Measurements from ENCODE around the gene RAPSN.
A peak's percentile ranks its signal among the peaks of the same experiment; 100 is the strongest.
"Not testable (repeated sequence)": the region's sequence is repeated elsewhere in the genome, so short reads cannot be mapped to it uniquely, and the experiment has no call there.

Gene RAPSN

DNA sequence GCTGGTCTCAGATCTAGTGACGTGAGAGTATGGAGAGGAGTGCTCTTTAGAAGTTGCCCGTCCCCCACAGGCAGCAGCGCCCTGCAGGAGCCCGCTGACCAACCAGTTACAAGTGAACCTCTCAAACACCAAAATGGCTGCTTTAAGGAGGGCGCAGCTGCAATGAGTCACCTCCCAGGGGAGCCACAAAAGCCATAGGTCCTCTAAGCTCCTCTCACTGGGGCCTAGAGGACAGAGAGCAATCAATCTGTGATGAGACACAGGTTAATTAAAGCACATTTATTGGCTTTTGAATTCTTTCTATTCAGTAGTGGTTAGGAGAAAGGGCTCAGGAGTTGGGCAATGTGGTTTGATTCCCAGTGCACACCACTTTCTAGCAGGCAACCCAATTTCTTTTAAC, 15.5 kb upstream of the RAPSN start:
- DNase-seq, result peak; percentile 19
- Mint-ChIP-seq H3K27me3 (ENCODE audit: low read depth, poor library complexity) (peaks cover 5% of the 10 kb centered on the region), H3K4me1 (peaks cover 44% of the 10 kb centered on the region), H3K36me3 (ENCODE audit: low read depth) (peaks cover 47% of the 10 kb centered on the region), H3K4me3 (no peak overlapping the region), H3K27ac (peak overlapping the region; percentile 32), H3K9me3 (no peaks in the 10 kb centered on the region)
- TF ChIP-seq, protein P1, sequence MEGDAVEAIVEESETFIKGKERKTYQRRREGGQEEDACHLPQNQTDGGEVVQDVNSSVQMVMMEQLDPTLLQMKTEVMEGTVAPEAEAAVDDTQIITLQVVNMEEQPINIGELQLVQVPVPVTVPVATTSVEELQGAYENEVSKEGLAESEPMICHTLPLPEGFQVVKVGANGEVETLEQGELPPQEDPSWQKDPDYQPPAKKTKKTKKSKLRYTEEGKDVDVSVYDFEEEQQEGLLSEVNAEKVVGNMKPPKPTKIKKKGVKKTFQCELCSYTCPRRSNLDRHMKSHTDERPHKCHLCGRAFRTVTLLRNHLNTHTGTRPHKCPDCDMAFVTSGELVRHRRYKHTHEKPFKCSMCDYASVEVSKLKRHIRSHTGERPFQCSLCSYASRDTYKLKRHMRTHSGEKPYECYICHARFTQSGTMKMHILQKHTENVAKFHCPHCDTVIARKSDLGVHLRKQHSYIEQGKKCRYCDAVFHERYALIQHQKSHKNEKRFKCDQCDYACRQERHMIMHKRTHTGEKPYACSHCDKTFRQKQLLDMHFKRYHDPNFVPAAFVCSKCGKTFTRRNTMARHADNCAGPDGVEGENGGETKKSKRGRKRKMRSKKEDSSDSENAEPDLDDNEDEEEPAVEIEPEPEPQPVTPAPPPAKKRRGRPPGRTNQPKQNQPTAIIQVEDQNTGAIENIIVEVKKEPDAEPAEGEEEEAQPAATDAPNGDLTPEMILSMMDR (IDR thresholded peaks at IDR 0.05), result no peak

DNA sequence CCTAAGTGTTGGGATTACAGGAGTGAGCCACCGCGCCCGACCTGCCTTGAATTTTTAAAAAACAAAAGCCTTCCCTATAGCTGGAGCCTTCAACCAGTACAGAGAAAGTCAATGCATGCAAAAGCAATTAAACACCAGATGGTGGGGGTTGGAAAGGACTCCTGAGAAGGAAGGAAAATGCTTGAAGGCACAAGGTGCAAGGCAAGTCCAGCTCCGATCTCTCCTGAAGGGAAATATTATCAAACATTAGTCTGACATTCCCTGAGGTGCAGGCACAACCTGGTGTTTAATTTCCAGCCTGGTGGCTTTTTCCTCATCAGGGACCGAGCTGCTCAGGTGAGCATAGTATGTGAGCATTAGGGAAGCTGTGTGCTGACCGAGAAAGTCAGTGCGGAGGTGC, 12.9 kb upstream of the RAPSN start:
- H3K4me1 Mint-ChIP-seq, result peaks cover 18% of the 10 kb centered on the region
- H3K27ac Mint-ChIP-seq, result peak overlapping the region; percentile 65
- no peaks in the 10 kb centered on the region for H3K9me3 Mint-ChIP-seq
- no peak overlapping the region for H3K4me3 Mint-ChIP-seq
- peaks cover 41% of the 10 kb centered on the region for H3K36me3 Mint-ChIP-seq (ENCODE audit: low read depth)
- TF ChIP-seq, protein P1 (IDR thresholded peaks at IDR 0.05), result no peak
- H3K27me3 Mint-ChIP-seq (ENCODE audit: low read depth, poor library complexity), result peaks cover 5% of the 10 kb centered on the region
- DNase-seq, result no peak

DNA sequence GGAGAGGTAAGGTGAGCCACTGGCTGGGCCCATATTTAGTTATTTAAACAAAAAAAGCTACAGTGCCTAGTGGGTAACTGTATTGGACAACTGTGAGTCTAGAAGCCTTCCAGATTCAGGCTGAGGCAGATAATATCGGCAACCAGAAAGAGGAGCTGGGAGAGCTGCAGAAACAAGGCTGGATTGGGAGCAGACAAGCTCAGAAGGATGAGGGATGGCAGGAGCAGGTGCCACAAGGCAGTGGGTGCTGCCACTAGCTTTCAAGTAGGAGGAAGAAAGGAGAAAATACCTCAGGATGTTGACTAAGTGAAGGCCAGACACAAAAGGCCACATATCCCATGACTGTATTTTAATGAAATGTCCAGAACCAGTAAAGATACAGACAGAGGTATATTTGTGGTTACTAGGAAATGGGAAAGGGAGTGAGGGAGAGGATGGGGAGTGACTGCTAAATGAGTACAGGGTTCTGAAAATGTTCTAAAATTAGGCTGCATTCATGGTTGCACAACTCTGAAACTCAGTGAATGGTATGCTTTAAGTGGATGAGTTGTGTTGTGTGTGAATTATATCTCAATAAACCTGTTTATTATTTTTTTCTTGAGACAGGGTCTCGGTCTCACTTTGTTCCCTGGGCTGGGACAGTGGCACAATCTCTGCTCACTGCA, 11.8 kb upstream of the RAPSN start:
- peak overlapping the region; percentile 93 for H3K27ac Mint-ChIP-seq
- no peaks in the 10 kb centered on the region for H3K9me3 Mint-ChIP-seq
- TF ChIP-seq, protein P1 (IDR thresholded peaks at IDR 0.05), result no peak
- no peak overlapping the region for H3K4me3 Mint-ChIP-seq
- no peak for DNase-seq
- peaks cover 36% of the 10 kb centered on the region for H3K36me3 Mint-ChIP-seq (ENCODE audit: low read depth)
- H3K4me1 Mint-ChIP-seq, result peaks cover 11% of the 10 kb centered on the region
- H3K27me3 Mint-ChIP-seq (ENCODE audit: low read depth, poor library complexity), result peaks cover 5% of the 10 kb centered on the region

DNA sequence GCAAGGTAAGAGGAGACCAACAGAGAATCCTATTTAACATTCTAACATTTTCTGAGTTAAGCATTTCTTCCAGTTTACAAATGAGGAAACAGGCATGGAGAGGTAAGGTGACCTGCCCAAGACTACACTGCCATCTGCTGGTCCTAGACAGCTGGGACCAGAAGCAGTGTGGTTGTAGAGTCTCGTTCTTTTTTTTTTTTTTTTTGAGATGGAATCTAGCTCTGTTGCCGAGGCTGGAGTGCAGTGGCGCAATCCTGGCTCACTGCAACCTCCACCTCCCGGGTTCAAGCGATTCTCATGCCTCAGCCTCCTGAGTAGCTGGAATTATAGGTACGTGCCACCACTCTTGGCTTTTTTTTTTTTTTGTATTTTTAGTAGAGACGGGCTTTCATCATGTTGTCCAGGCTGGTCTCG, 5.3 kb upstream of the RAPSN start:
- H3K36me3 Mint-ChIP-seq (ENCODE audit: low read depth); H3K4me1 Mint-ChIP-seq; H3K27me3 Mint-ChIP-seq (ENCODE audit: low read depth, poor library complexity); H3K9me3 Mint-ChIP-seq; H3K4me3 Mint-ChIP-seq: not testable (repeated sequence)
- peak overlapping the region; percentile 22 for H3K27ac Mint-ChIP-seq
- TF ChIP-seq, protein P1 (IDR thresholded peaks at IDR 0.05), result peak; percentile 76
- DNase-seq, result peak; percentile 62

DNA sequence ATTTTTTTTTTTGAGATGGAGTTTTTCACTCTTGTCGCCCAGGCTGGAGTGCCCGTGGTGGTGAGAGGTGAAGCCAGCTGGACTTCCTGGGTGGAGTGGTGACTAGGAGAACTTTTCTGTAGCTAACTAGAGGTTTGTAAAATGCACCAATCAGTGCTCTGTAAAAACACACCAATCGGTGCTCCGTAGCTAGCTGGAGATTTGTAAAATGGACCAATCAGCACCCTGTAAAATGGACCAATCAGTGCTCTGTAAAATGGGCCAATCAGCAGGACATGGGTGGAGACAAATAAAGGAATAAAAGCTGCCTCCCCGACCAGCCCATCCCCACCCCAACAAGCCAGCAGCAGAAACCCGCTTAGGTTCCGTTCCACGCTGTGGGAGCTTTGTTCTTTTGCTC, 4.4 kb upstream of the RAPSN start:
- Mint-ChIP-seq H3K4me3 (no peak overlapping the region), H3K9me3 (no peaks in the 10 kb centered on the region), H3K27ac (no peak overlapping the region), H3K36me3 (ENCODE audit: low read depth) (no peaks in the 10 kb centered on the region), H3K4me1 (peaks cover 3% of the 10 kb centered on the region), H3K27me3 (ENCODE audit: low read depth, poor library complexity) (peaks cover 3% of the 10 kb centered on the region)
- no peak for DNase-seq
- TF ChIP-seq, protein P1 (IDR thresholded peaks at IDR 0.05), result no peak

DNA sequence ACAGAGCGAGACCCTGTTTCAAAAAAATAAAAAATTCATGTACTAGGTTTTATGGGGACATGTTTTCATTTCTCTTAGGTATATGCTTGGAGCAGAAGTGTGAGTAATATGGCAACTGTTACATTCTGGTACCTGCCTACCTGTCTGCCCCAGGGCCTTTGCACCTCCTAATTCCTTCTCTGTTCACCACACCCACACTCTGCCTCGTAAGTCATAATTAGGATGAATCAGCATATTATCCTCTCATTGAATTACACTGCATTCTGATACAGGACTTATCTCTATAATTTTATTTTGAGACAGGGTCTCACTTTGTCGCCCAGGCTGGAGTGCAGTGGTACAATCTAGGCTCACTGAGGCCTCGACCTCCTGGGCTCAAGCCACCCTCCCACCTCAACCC, 3.1 kb upstream of the RAPSN start:
- TF ChIP-seq, protein P1 (IDR thresholded peaks at IDR 0.05), result no peak
- Mint-ChIP-seq H3K4me3 (no peak overlapping the region), H3K9me3 (no peaks in the 10 kb centered on the region), H3K27ac (no peak overlapping the region), H3K27me3 (ENCODE audit: low read depth, poor library complexity) (peaks cover 8% of the 10 kb centered on the region), H3K4me1 (peaks cover 3% of the 10 kb centered on the region), H3K36me3 (ENCODE audit: low read depth) (no peaks in the 10 kb centered on the region)
- no peak for DNase-seq

All from nephron progenitor cell (in vitro differentiated cells).